T47D (cell line): ENCODE data around the gene BRF1.

ENCODE experiments used
- DNase-seq, 2 experiments: peaks; one replicate each; pipeline versions ENCODE4 v3.0.0 to v3.0.0-alpha.2; 2011 to 2012; ENCODE audit warnings: low read depth in 1 of 2, low spot score in 1 of 2
- JUND ChIP-seq: IDR thresholded peaks from 2 replicates; pipeline ENCODE4 v1.6.1; 2012; ENCODE audit warnings: low read depth
- in situ Hi-C: cut with HindIII; loops from 2 replicates; pipeline ENCODE4 v1.10.0; 2016; ENCODE audit warnings: low sequenced_read_pairs, low pct_unique_long_range_greater_than_20kb

BRF1 gene

GRCh38 chr14:105173901-105174894 is 126.6 kb downstream of the BRF1 start:
- TF ChIP-seq JUND: no peak
- in situ Hi-C loops: no loop called here
- no peak for DNase-seq

GRCh38 chr14:105173145-105173544 is 127.7 kb downstream of the BRF1 start:
- no peak for DNase-seq
- in situ Hi-C loops: no loop called here
- no peak for TF ChIP-seq JUND

GRCh38 chr14:105172476-105172875 is 128.3 kb downstream of the BRF1 start:
- in situ Hi-C loops: no loop called here
- DNase-seq: no peak
- no peak for TF ChIP-seq JUND

GRCh38 chr14:105171004-105171673 is 129.7 kb downstream of the BRF1 start:
- DNase-seq: no peak
- no peak for TF ChIP-seq JUND
- in situ Hi-C loops: no loop called here

DNA sequence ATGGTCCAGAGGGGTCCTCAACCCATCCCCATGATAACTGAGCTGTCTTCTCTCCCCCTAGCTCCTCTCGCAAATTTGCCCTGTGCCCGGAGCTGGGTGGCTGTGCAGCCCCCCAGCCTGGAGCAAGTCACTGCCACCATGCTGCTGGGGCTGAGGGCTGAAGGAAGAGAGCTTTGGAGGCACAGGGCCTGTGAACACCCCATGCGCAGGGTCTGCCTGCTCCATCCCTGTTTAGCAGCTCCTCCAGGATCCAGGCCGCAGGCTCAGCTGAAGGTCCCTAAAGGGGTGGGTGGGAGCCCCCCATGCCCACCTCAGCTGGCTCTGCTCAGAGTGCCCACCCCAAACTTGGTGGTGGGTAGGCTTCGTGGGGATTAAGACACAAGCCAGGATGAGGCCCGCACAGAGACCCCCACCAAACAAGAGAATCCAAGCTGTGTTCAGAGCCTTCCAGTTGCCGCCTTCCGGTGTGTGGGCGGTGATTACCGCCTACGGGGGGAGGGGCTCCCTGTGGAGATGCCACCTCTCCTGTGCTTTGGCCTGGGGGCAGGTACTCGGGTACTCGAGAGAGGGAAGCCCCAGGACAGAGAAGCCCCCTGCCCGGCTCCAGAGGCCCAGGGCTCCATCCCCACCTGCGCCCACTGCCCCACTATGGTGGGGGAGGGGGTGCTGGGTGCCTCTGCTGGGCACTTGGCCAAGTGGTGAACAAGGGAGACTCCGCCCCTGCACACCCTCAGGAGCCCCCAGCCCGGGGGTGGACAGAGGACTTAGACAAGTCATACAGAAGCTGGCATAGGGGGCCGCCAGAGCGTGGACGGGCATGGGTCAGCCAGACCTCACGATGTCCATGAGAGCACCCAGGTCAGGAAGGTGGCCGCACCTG is 130.8 kb downstream of the BRF1 start:
- no peak for DNase-seq
- TF ChIP-seq JUND: no peak
- in situ Hi-C loops: no loop called here

GRCh38 chr14:105168979-105169507 is 131.8 kb downstream of the BRF1 start:
- peak; percentile 65 to 74 for DNase-seq

DNA sequence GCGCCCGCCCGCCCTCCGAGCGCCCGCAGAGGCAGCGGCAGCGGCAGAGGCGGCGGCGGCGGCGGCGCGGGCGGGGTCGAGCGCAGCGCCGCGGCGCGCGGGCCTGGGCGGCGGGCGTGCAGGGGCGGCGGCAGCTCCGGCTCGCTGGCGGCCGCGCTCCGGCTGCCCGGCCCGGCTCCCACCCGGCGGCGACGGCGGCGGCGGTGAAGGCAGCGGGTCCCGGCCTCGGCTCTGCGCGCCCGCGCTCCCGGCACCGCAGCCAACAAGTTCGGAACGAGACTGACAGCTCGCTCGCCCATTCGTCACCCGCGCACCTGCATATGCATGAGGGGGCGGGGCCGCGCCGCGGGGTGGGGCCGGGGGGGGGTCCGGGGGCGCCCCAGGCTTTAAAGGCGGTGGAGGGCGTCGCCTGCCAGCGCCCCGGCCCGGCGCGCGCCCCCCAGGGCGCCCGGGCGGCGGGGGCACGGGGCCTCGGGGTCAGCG is 132.3 kb downstream of the BRF1 start, which contains the start of gene JAG2:
TSS of gene JAG2 (minus strand) at position 281 of the 483 bp plus-strand sequence. CDS start 356 bp downstream, outside the sequence.
- in situ Hi-C loops: no loop called here
- peak; percentile 89 to 96 for DNase-seq
- no peak for TF ChIP-seq JUND

More at GRCh38 chr14:105168979-105169507, 131.8 kb downstream of the BRF1 start:
- in situ Hi-C loops: no loop called here
- no peak for TF ChIP-seq JUND

DNA sequence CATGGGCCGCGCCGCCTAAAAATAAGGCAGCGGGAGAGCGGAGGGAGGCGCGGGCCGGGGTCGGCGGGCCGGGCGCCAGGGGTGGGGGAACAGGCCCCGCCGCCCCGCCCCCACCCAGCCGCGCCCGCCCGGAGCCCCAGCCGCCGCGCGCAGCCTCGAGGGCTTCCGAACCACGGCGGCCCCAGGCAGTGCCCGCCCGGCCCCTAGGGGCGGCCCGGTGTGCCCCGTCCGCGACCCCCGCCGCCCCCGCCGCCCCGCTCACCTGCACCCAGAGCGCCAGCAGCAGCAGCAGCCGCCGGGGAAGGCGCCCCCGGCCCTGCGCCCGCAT is 132.7 kb downstream of the BRF1 start:
- in situ Hi-C loops: no loop called here
- TF ChIP-seq JUND: no peak
- no peak for DNase-seq

DNA sequence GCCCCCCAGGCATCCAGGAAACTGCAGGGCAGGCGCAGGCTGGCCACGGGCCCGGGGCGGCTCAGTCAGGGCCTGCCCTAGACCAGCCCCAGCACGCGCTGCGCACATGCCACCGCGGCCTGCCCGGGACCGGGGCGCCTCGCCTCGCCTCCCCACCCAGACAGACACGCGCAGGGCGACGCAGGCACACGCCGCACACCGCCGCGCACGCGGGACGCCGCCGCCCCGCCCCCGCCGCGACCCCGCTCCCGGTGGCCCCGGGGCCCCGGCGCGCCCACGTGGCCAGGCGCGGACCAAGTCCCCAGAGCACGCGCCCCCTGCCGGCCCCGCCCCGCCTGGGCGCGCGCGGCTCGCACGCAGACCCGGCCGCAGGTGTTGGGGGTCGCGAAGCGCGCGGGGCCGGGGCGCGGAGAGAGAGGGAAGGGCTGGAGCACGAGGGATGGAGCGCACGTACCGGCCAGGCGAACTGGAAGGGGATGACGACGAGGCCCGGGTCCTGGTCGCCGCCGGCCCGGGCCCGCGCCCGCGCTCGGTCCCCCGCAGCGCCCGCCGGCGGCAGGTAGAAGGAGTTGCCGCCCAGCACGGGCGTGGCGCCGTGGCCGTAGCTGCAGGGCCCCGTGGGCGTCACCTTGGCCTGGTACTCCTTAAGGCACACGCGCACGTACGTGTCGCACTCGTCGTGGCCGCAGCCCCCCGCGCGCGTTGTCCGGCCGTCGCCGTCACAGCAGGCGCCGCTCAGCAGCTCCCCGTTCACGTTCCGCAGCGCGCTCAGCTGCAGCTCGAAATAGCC is 133.3 kb downstream of the BRF1 start:
- peak; percentile 73 to 80 for DNase-seq
- in situ Hi-C loops: no loop called here
- TF ChIP-seq JUND: no peak

- TF ChIP-seq JUND: no peak
- no peak for DNase-seq
- in situ Hi-C loops: no loop called here
These were observed 134.1 kb downstream of the BRF1 start for GRCh38 chr14:105166571-105167302.
